CD4-positive, alpha-beta T cell treated with Interferon alpha-2 for 1 hour (primary cell): ENCODE measurements around the gene FIGNL2.
"Not testable (repeated sequence)": the region's sequence is repeated elsewhere in the genome, so short reads cannot be mapped to it uniquely, and the experiment has no call there.

Source experiments
- DNase-seq, 2 donors: peaks; one replicate each; pipeline ENCODE4 v3.0.0-alpha.2; 2020 to 2022

FIGNL2 gene

DNA sequence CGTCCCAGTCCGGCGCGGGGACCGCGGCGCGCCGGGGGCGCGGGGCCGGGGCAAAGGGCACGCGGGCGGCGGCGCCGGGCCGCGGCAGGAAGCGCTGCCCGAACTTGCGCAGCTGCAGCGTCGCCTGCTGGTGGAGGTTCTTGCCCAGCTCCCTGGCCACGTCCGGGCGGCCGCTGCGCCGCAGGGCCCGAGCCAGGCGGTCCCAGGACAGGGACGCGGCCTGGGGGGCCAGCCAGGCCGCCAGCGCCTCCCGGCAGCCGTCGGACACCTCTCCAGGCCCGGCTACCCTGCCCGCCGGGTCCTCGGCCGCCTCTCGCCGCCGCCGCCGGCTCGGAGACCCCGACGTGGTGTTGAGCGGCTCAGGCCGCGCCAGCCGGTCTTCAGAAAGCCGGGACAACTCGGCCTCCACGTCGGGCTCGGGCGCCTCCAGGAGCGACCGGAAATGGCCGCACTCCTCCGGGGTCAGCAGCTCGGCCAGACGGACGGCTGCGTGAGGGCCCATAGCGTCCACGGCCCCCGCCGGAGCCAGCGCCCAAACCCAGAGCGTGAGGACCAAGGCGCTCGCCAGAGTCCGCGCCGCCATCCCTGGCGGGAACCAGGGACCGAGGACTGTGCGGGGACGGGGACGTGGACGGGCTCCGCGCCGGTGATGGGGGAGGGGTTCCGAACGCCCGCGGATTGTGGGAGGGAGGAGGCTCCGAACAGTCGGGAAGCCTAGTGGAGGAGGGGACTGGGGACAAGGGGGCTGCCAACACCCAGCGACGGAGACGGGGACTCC lies 34.0 kb downstream of the FIGNL2 start:
- peak; percentile 69 to 73 for DNase-seq

DNA sequence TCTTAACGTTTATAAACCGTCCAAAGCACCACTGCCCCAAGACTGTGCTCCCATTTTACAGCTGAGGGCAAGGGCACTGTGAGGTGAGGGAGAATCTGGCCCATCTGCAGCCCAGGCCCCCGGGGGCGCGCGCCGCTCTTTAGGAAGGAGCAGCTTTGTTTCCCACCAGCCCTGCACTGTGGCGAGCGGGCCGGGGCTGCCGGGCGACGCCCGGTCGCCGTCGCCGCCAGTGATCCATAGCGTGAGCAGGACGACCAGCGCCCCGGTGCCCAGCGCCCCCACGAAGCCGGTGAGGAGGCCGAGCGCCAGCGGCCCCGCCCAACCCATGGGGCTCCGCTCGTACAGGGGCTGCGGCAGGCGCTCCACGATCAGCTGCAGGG lies 34.6 kb downstream of the FIGNL2 start:
- DNase-seq: no peak

DNA sequence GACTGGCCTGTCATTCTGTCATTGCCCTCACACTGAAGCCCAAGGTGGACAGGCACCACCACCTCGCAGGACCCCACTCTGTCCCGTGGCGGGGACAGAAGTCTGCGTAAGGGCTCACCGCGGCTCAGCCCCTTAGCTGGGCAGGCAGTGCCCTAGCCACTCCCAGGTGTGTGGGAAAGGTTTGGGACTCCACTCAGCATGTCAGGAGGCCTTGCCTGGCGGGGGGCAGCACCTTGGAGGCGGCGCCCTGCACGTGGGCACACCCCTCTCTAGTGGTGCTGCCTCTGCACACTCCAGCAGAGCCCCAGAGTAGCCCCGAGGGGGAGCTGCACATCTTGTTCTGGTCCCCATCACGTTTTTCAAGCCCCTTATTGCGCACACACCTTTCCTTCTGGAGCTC lies 35.6 kb downstream of the FIGNL2 start:
- DNase-seq: no peak

DNA sequence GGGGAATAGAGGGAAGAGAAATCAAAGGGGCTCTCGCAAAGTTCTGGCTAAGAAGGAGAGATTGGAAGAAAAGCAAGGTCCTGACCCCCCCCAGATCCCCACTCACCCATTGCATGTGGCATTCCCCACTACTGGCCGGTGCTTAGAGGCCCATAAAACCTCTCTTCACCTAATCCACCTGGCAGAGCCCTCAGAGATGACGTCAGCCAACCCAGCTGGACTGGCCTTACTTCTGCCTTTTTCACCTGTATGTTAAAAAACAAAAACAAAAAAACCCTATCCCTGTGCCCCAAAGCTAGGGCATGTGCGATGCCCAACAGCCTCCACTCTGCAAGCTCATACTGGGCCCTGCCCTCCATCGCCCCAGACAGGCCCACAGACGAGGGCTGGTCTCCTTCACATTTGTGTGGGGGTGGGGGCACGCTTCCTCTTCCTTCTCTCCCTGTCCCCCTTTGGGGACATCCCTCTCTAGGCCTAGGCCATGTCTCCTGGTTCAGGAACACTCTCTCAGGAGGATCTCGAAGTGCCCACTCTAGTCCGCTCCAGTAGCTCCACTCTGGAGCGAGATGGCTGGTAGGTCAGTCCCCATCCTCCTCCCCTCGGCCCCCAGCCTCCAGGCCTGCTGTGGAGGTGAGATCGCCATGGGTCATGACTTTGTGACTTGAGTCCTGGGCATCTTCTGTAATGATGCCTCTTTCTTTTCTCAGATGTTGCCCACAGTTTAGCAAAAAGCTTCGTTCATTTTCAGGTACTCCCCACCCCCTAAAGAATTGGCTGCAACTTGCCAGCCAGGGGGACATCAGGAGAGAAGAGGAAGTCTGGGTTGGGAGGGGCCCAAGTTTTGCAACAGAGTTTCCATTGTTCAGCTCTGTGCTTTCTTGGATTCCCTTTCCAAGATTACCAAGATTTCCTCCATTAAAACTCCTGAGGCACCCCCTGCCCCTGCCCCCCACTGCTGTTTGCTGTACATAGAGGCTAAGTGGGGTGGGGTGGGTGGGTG lies 37.0 kb downstream of the FIGNL2 start:
- no peak for DNase-seq

DNA sequence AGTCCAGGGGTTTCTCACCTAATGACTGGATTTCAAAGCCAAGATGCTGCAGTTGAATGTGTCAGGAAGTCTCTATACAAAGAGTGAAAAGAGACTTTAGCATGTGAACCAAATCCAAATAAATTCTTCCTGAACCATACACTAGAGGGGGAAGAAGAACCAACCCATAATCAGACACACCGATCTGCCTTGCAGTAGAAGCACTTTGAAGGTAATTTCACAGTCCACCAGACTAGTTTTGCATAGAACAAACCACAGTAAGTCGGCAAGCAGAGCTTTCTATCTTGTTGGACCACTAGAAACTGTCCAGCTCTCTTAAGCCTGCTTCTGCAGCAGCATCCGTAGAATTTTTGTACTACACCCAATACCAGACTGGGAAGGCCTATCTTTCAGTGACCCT lies 39.3 kb downstream of the FIGNL2 start:
- DNase-seq: no peak

DNA sequence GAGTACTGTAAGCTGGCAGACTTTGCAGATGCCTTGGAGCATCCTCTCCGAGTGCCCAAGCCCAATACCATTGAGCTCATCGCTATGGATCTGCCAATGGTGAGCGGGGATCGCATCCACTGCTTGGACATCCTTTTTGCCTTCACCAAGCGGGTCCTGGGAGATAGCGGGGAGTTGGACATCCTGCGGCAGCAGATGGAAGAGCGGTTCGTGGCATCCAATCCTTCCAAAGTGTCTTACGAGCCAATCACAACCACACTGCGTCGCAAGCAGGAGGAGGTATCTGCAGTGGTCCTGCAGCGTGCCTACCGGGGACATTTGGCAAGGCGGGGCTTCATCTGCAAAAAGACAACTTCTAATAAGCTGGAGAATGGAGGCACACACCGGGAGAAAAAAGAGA lies 41.6 kb downstream of the FIGNL2 start:
- DNase-seq: no peak

DNA sequence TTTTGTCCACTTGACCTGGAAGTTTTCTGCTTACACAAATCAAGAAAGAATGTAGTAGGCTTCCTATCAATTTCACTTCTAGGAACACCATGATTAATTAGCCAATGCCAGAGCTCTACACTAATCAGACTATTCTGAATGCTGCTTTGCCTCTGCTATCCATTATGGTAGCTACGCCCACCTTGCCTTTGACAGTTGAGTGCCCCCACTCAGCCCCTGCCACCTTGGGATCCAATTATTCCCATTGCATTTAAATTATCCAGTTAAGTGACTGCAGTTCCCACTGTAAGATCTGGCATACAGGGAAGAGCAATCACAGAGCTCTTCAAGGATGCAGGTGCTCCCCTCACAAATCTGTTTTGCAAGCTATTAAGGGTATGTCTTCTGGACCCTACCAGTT lies 47.5 kb downstream of the FIGNL2 start:
- DNase-seq: no peak

DNA sequence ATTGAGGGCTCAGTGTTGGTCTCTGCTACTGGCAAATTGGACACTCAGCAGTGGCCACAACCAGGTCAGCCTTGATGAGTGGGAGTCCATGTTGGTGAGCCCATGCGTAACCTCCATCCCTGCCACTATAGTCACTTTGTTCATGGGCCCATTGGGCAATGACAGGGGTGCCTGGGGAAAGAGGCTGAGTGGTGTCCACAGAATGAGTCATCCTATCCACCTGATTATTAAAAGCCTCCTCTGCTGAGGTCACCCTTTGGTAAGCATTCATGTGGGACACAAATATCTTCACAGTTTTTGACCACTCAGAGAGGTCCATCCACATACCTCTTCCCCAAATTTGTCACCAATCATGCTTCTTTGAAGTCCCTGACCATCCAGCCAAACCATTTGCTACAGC lies 50.0 kb downstream of the FIGNL2 start:
- DNase-seq: no peak

DNA sequence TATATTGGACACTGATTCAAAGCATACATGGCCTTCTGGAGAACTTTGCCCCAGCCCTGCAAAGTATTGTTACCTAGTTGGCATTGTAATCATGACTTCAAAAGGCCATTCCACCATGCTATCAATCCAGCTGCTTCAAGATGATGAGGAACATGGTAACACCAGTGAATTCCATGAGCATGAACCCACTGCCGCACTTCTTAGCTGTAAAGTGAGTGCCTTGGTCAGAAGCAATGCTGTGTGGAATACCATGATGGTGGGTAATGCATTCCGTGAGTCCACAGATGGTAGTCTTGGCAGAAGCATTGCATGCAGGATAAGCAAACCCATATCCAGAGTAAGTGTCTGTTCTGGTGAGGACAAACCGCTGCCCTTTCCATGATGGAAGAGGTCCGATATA lies 50.5 kb downstream of the FIGNL2 start:
- not testable (repeated sequence) for DNase-seq

DNA sequence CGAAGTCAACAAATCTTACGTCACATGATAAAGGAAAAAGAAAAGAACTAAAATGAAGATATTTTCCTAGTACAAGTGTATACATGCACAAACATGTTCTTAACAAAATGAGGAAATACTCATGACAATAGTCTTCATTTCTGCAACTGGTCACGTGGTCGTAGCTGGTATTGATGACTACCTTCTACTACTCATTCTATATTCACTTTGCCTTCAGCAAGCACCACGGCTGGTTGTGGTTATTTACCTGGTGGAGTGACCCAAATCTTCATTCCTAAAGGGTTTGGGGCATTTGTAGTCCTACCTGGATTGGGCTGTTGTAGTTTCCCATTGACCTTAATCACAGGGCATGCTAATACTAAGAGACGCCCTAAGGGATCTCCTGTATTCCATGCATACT lies 51.2 kb downstream of the FIGNL2 start:
- DNase-seq: no peak

DNA sequence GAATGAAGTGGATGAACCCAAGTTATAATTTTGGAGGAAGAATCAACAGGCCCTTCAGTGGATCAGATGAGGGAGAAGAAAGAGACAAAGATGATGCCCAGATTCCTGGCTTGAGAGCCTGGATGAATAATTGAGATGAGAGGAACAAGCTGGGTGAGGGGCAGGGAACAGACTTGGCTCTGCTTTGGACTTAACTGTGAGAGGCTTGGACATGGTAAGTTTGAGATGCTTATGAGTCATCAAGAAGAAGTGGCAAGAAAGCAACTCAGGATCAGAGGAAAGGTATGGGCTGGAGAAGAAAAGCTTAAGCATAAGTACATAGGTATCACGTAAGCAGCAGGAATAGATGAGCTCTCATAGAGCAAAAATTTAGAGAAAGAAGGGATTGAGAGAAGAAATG lies 55.3 kb downstream of the FIGNL2 start:
- no peak for DNase-seq

DNA sequence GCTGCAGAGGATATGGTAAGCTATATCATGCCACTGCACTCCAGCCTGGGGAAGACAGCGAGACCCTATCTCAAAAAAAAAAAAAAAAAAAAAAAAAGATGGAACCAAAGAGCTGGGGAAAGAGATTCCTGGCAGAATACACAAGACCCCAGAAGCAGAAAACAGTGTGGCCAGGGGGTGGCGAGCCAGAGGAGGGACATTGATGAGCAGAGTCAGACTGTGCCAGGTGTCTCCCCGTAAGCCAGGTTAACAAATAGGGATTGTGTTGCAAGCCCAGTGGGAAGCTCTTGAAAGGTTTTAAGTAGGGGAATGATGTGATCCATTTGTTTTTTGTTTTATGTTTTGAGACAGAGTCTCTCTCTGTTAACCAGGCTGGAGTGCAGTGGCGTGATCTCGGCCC lies 56.1 kb downstream of the FIGNL2 start:
- no peak for DNase-seq

DNA sequence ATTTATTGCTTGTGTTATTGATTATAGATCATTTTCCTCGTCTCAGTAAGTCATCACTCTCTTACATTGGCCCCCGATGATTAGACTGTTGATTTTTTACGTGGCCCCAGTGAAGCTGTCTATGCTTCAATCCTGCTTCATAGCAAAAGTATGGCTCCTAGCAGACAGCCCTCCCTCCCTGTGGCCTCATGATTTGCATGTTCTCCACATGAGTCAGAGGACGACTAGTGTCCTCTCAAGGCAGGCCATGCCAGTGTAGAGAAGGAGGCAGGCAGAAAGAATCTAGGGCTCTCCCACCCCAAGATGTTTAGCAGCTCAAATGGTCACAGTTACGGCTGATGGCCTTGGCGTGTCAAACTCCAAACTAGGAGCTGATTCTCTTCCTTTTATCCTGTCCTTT lies 59.6 kb downstream of the FIGNL2 start:
- no peak for DNase-seq

DNA sequence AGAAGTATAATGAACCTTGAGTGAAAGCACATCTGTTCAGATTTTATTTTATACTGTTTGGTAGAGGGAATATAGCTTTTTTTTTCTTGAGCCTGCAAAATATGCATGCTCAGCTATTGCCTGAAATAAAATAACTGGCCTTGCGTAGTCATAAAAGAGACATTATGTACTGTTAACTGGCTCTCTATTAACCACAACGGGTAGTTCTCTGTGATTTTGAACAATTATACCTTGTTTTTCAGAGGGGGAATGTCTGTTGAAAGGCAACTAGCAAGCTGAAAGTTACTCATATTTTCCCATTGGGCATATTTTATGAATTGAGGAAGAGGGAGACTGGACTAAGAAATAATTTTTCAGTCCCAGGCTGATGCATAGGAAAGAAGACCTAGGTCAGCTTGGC lies 62.6 kb downstream of the FIGNL2 start:
- no peak for DNase-seq

DNA sequence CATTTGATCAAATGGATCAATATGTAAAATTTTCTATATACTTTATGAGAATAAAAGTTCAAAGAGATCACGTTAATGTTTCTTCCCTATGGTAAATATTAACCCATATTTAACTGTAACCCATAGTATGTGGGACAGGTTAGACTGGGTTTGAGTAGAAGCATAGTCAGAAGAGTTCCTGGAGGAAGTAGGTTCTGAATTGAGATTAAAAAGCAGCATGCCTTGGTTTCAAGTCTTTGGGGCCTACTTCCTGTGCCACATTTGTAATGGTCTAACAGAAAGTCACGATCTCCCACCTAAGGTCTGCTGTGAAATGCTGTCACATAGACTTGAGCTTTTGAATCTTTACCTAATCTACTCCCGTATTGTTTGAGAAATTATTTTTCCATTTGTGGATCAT lies 63.8 kb downstream of the FIGNL2 start:
- DNase-seq: no peak

DNA sequence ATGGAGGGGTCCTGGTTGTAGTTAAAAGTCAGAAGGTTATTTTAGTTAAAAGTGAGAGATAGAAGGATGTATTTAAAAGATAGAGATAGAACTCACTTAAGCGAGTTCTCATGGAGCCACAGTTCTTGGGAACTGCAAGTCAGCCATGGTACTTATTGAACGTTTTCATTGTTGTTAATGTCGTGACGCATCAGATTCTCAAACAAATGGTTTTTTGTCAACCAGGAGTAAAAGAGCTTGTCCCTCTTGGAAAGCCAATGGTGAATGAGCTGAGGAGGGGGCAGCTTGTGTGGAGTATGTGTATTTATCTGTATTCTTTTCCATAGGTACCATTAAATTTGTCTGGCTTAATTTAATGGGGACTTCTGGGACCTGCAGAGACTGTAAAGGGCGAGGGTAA lies 68.6 kb downstream of the FIGNL2 start:
- no peak for DNase-seq

DNA sequence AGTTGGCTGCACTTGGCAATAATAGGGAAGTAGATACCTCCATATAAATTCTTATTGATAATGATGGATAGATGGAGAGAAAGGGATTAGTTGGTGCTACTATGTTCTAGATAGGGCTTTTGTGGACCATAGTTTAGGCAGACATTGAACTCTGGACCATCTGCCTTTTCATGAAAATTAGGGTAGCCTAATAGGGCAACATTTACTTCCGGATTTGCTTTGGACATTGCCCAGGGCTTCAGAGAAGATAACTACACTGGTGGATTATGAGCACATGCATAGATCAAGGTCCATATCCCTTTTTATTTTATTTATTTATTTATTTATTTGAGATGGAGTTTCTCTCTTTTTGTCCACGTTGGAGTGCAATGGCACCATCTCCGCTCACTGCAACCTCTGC lies 70.5 kb downstream of the FIGNL2 start:
- DNase-seq: no peak

DNA sequence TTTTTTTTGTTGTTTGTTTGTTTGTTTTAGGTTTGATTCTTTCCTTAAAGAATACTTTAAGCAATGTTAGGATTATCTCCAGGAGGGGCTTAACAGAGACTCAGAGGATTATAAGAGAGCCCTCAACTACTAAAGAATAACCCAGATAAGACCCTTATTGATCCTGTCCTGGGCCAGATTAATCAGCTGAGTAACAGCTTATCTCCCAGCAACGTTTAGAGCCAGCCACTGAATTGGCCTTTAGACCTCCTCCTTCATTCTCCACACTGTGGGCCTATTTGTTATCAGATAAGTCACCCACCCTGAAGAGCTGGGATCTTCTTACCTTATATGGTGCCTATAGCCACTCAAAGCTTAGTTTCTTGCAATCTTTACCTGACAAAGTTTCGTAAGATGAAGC lies 71.1 kb downstream of the FIGNL2 start:
- DNase-seq: no peak

DNA sequence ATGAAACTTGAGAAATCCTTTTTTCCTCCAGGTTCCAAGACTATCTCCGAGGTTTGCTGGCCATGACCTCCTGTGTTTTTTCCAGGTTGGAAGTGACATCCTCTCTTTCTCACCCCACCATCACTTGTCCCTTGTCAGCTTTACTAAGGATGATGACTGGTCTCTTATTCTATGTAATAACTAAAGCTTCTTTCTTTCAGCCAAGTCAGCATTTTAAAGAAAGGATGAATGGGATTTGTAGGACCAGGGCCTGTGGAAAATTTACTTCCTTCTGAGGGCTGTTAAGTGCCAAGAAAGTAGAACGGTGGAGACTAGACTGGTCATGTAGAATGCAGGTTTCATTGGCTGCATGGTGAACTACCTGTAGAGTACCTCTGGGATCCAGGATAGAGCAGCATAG lies 73.6 kb downstream of the FIGNL2 start:
- DNase-seq: no peak

DNA sequence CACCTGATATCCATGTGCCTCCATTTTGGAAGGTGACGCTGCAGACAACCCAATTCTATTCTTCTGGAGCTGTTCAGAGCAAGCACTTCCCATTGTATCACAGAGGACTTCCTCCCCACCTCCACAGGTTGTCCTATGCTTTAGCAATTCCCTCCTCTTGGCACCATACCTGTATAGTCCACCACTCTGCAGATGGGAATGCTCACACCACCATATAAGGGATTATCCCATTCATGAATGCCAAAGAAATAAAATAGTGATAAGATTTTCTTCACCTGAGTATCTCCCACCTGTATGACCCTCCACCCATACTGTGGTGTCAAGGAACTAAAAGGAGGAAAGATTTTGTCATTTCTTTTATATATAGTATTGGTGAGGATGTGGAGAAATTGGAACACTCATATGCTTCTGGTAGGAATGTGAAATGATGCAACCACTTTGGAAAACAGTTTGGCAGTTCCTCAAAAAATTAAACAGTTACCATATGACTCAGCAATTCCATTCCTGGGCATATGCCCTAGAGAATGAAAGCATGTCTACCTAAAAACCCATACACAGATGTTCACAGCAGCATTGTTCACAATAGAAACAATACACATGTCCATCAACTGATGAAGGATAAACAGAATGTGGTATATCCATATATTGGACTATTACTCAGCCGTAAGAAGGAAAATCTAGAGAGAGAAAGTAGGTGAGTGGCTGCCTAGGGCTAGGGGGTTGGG lies 75.2 kb downstream of the FIGNL2 start:
- DNase-seq: no peak

DNA sequence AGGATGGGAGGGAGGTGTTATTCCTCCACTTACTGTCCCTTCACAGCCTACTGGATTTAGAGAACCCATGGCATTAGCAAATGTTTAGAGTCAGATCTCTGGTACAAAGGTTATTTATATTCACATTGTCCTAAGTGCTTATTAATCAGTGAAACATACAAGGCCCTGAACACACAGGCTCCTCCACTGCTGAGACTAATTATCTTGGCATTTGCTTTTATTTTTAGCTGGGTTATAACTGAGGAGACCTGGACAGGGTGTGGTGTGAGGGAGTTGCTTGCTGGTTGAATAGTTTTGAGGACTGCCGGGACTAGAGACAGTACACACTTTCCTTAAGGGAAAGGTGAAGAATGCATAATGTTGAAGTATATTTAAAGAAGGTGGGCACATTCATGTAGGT lies 77.5 kb downstream of the FIGNL2 start:
- DNase-seq: no peak
